ENCODE data around the gene LY6G6D. TPM values are rescaled to one million over a fixed set of nuclear protein-coding genes. Genes with fewer than 3 reads are reported as not detected.

Gene LY6G6D, protein sequence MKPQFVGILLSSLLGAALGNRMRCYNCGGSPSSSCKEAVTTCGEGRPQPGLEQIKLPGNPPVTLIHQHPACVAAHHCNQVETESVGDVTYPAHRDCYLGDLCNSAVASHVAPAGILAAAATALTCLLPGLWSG
- not detected for total RNA-seq

DNA sequence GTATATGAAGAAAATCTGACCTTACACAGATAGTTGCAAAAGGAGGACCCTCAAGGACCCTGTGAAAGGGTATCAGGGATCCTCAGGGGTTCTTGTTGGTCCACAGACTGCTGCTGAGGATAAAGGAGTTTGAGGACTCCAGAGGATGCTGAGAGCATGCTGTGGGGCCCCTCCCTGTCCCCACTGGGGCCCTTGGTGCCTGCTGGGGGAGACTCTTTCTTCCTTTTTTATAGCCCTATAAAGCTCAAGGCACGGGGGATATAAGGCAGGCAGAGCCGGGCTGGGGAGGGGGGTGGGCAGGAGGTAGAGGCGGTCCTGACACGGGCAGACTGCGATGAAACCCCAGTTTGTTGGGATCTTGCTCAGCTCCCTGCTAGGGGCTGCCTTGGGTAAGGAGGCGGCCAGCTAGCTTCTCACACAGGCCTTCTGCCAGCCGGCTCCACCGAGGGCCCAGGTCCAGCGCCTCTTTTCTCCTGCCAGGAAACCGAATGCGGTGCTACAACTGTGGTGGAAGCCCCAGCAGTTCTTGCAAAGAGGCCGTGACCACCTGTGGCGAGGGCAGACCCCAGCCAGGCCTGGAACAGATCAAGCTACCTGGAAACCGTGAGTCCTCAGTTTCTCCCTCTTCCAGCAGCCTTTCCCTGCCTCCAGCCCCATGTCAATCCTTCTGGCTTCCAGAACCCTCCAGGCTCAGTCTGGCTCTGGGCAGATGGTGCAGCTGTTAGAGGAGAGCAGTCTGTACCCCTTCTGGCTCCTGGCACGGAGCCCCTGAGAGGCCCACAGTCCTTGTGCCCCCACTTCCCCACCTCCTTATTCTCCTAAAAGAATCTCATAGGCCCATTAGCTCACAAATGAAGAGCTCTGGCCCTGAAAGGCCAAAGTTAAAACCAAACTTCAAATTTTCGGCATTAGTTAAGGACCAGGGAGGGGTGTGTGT is at the start of gene LY6G6D:
Gene LY6G6D (plus strand): TSS at position 327 of the 937 bp plus-strand sequence. CDS start 8 bp downstream, at position 335.
- no peak for DNase-seq
- H3K4me1 Mint-ChIP-seq, result peaks cover 14% of the 10 kb centered on the region
- no peaks in the 10 kb centered on the region for H3K36me3 Mint-ChIP-seq
- peaks cover 9% of the 10 kb centered on the region for H3K27me3 Mint-ChIP-seq
- no peak for ATAC-seq
- CTCF ChIA-PET, result interaction anchor here (0.9 to 1.4 kb wide), 5 partner anchors 8 to 107 kb away, joined by 3 to 4 read pairs (median 3); partner anchors contain the start of genes MPIG6B and MSH5
- no peak within 1 kb of the TSS for H3K4me3 Mint-ChIP-seq
- H3K27ac Mint-ChIP-seq, result no peak within 1 kb of the TSS
- no peaks in the 10 kb centered on the region for H3K9me3 Mint-ChIP-seq (ENCODE audit: low read depth)

DNA sequence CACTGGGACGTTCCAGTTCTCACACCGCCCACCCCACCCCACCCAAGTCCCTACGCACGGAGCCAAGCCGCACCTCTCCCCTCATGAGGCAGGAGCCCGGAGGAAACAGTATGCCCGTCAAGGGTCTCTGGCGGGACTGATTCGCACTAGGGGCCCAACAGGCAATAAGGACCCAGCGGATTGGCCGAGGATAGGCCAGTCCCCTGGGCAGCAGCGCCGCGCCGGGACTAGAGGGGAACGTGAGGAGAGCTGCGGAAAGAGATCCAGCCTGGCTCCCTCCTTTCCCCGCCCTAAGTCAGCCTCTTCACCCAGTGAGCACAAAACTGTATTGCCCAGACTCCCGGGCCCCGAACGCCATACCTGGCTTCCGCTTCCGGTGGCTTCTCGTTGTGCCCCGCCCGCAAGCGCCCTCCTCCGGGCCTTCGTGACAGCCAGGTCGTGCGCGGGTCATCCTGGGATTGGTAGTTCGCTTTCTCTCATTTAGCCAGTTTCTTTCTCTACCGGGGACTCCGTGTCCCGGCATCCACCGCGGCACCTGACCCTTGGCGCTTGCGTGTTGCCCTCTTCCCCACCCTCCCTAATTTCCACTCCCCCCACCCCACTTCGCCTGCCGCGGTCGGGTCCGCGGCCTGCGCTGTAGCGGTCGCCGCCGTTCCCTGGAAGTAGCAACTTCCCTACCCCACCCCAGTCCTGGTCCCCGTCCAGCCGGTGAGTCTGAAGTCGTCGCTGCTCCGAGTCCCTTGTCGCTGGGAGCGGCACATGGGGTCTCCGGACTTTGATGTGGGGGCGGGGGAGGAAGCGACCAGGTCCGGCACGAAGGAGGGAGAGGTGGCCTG is 49.4 kb upstream of the LY6G6D start, which contains the start of gene CSNK2B:
Gene CSNK2B (plus strand): TSS at position 580 of the 836 bp plus-strand sequence. CDS start 752 bp downstream, outside the sequence.
- Mint-ChIP-seq H3K36me3 (peaks cover 76% of the 10 kb centered on the region), H3K27ac (peak within 1 kb of the TSS; percentile 95), H3K27me3 (no peaks in the 10 kb centered on the region), H3K4me3 (peak within 1 kb of the TSS; percentile 90), H3K9me3 (ENCODE audit: low read depth) (no peaks in the 10 kb centered on the region), H3K4me1 (peaks cover 60% of the 10 kb centered on the region)
- DNase-seq (peak; percentile 99), ATAC-seq (peak; percentile 87)
- CTCF ChIA-PET, result interaction anchor here (0.9 to 4.1 kb wide), 7 partner anchors 12 to 232 kb away, joined by 3 to 39 read pairs (median 6); partner anchors contain the start of genes APOM, BAG6, EHMT2 and LY6G5C

DNA sequence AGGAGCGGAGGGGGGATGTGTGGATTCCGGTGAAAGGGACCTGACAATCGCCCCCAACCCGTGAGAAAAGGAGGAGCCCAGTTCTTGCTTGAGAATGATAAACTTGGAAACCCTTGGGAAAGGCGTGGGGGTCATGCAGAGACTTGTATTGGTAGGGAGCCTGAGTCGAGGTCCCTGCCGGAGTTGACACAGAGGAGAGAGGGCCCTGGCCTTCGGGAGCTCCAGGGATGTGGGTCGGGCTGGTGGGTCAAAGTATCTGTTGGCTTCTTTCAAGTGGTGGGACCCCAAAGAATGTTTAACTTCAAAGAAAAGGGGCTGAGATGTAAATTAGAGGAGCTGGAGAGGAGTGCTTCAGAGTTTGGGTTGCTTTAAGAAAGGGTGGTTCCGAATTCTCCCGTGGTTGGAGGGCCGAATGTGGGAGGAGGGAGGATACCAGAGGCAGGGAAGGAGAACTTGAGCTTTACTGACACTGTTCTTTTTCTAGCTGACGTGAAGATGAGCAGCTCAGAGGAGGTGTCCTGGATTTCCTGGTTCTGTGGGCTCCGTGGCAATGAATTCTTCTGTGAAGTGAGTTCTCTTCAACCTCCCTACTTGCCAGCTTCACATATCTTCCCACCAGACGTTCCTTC is 48.7 kb upstream of the LY6G6D start:
- peaks cover 79% of the 10 kb centered on the region for H3K36me3 Mint-ChIP-seq
- peak overlapping the region; percentile 95 for H3K27ac Mint-ChIP-seq
- no peak for DNase-seq
- H3K4me1 Mint-ChIP-seq, result peaks cover 53% of the 10 kb centered on the region
- ATAC-seq, result no peak
- peak overlapping the region; percentile 90 for H3K4me3 Mint-ChIP-seq
- H3K27me3 Mint-ChIP-seq, result no peaks in the 10 kb centered on the region
- CTCF ChIA-PET, result interaction anchor here (0.9 to 2.0 kb wide), 3 partner anchors 10 to 15 kb away, joined by 3 to 6 read pairs (median 3); partner anchors contain the start of genes BAG6 and LY6G5C
- no peaks in the 10 kb centered on the region for H3K9me3 Mint-ChIP-seq (ENCODE audit: low read depth)

DNA sequence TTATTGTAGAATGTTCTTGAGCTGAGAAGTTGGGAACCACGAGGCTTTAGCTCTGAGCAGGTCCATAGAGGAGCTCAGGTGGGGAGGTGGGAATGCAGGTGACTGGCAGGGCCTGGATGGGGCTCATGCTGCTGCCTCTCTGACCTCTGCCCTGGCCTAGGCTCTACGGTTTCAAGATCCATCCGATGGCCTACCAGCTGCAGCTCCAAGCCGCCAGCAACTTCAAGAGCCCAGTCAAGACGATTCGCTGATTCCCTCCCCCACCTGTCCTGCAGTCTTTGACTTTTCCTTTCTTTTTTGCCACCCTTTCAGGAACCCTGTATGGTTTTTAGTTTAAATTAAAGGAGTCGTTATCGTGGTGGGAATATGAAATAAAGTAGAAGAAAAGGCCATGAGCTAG is 45.5 kb upstream of the LY6G6D start, which contains the start of gene LY6G5B:
Gene LY6G5B (plus strand): TSS at position 301 of the 400 bp plus-strand sequence. CDS start 975 bp downstream, outside the sequence.
- Mint-ChIP-seq H3K4me1 (peaks cover 27% of the 10 kb centered on the region), H3K36me3 (peaks cover 61% of the 10 kb centered on the region), H3K27me3 (no peaks in the 10 kb centered on the region), H3K4me3 (no peak within 1 kb of the TSS), H3K27ac (peak within 1 kb of the TSS; percentile 12), H3K9me3 (ENCODE audit: low read depth) (no peaks in the 10 kb centered on the region)
- DNase-seq, result no peak
- CTCF ChIA-PET, result interaction anchor here (1.3 to 1.6 kb wide), 2 partner anchors 18 to 122 kb away, joined by 3 read pairs; partner anchors contain the start of gene BAG6
- no peak for ATAC-seq

DNA sequence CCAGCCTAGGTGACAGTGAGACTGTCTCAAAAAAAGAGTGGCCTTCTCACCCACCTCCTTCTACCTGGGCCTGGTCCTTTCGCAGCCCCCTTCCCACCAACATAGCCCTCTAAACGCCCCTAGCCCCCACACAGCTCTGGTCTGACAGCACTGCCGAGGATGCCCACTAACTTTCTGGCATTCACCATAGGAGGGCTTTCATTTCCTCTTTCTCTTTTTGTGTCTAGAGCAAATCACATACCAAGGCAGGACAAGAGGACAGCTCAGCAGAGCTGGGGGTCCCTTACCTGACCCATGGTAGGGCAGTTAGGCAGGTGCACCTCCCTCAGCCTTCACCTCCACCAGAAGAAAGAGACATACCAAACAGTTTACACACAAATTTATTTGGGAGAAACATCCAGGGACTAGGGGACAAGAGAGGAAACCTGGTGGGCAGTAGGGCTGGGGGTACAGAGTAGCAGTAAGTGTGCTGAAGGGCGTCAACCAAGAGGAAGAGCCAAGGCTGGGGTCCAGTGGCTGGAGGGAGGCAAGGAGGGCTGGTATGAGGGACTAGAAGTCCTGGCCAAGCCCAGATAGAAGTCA is 38.7 kb upstream of the LY6G6D start:
- no peak for ATAC-seq
- CTCF ChIA-PET, result no interaction called here
- no peak for DNase-seq
- Mint-ChIP-seq H3K27me3 (no peaks in the 10 kb centered on the region), H3K36me3 (peaks cover 11% of the 10 kb centered on the region), H3K4me1 (peaks cover 32% of the 10 kb centered on the region), H3K4me3 (no peak overlapping the region), H3K9me3 (ENCODE audit: low read depth) (no peaks in the 10 kb centered on the region), H3K27ac (peak overlapping the region; percentile 17)

DNA sequence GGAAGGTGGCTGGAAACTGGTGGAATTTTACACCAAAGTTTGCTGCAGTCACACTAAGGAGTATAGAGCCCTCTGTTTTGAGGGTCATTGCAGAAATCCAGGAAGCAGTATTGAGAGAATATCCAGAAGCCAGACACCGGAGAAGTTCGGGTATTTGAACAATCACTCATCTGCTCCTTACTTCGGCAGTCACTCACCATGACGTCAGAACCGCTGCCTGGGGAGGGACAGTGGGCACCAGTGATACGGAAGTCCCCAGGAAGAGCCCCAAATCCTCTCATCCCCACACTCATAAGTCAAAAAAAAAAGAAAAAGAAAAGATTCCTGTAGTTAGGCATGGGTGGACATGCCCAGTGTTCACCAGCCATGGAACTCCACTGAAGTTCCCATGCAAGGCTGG is 38.2 kb upstream of the LY6G6D start:
- CTCF ChIA-PET, result interaction anchor here (0.6 to 0.9 kb wide), 3 partner anchors 61 to 154 kb away, joined by 3 read pairs; no protein-coding TSS in a partner anchor
- DNase-seq, result no peak
- no peak overlapping the region for H3K4me3 Mint-ChIP-seq
- ATAC-seq, result no peak
- H3K9me3 Mint-ChIP-seq (ENCODE audit: low read depth), result no peaks in the 10 kb centered on the region
- no peak overlapping the region for H3K27ac Mint-ChIP-seq
- peaks cover 34% of the 10 kb centered on the region for H3K4me1 Mint-ChIP-seq
- no peaks in the 10 kb centered on the region for H3K27me3 Mint-ChIP-seq
- peaks cover 11% of the 10 kb centered on the region for H3K36me3 Mint-ChIP-seq

DNA sequence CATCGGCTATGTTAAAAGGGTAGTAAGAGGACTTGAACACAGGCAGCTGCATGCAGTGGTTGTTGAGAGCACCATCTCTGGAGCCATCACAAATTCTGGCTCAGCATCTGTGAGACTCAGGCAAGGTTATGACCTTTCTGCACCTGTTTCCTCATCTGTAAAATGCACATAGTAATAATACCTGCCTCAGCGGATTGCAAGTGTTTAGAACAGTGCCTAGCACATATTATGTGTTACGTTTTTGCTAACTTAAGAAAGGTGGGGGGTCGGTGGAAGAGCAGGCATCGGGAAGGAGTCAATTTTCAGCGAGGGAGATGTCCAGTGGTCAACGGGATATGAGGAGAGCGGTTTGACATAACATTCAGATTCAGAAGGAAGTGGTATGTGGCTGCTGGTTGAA is 37.2 kb upstream of the LY6G6D start:
- no peak overlapping the region for H3K4me3 Mint-ChIP-seq
- peaks cover 4% of the 10 kb centered on the region for H3K36me3 Mint-ChIP-seq
- DNase-seq, result no peak

DNA sequence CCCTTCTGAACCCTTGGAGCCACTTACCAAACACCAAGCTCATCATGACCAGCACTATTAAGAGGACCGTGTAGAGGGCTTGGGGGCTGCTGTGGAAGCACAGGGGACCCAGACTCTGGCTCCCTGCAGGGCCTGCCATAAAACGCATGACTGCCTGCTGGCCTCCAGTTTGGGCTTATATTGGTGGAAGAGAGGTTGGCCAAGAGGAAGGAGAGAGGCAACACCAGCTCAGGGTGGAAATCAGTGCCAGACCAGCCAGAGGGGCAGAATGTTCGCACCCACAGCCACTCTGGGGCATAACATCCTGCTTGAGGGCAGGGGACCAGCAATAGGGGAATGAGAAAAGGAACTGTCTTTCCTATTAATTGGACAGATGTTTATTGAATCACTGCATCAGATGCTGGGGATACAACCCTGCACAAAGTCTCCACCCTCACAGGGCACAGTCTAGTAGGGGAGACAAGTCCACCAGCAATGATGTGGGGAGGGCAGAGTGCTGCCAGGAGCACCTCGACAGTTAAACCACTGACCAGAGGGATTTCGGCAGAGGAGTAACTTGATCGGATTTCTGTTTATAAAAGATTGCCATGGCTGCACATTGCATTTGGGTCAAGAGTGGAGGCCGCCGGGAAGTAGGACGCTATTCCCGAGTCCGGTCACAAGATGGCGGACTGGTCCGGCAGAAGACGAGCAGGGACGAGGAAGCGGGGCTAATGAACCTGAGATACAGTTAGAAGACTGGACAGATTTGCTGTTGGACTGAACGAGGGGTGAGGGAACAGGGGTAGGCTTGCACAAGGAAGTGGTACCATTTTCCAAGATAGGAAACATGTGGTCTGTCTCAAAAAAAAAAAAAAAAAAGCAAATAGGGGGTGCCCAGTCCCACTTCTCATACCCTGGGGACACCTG is 34.7 kb upstream of the LY6G6D start, which contains the start of gene LY6G5C:
Gene LY6G5C (minus strand): TSS at position 842 of the 909 bp plus-strand sequence. CDS start 694 bp downstream, at position 148.
- no peaks in the 10 kb centered on the region for H3K36me3 Mint-ChIP-seq
- CTCF ChIA-PET, result interaction anchor here (0.6 to 2.3 kb wide), 27 partner anchors 9 to 278 kb away, joined by 3 to 28 read pairs (median 4); partner anchors contain the start of genes ABHD16A, HSPA1B, MSH5 and NELFE
- ATAC-seq (peak; percentile 78), DNase-seq (peak; percentile 80)
- peaks cover 34% of the 10 kb centered on the region for H3K4me1 Mint-ChIP-seq
- no peaks in the 10 kb centered on the region for H3K27me3 Mint-ChIP-seq
- no peaks in the 10 kb centered on the region for H3K9me3 Mint-ChIP-seq (ENCODE audit: low read depth)
- peak within 1 kb of the TSS; percentile 71 for H3K4me3 Mint-ChIP-seq
- H3K27ac Mint-ChIP-seq, result peak within 1 kb of the TSS; percentile 78

More for the DNA sequence above, 37.2 kb upstream of the LY6G6D start:
- H3K4me1 Mint-ChIP-seq, result peaks cover 34% of the 10 kb centered on the region
- no peaks in the 10 kb centered on the region for H3K27me3 Mint-ChIP-seq
- H3K9me3 Mint-ChIP-seq (ENCODE audit: low read depth), result no peaks in the 10 kb centered on the region
- no peak for ATAC-seq
- CTCF ChIA-PET, result interaction anchor here (0.8 to 1.3 kb wide), 4 partner anchors 60 to 186 kb away, joined by 3 to 6 read pairs (median 4); no protein-coding TSS in a partner anchor
- H3K27ac Mint-ChIP-seq, result no peak overlapping the region

DNA sequence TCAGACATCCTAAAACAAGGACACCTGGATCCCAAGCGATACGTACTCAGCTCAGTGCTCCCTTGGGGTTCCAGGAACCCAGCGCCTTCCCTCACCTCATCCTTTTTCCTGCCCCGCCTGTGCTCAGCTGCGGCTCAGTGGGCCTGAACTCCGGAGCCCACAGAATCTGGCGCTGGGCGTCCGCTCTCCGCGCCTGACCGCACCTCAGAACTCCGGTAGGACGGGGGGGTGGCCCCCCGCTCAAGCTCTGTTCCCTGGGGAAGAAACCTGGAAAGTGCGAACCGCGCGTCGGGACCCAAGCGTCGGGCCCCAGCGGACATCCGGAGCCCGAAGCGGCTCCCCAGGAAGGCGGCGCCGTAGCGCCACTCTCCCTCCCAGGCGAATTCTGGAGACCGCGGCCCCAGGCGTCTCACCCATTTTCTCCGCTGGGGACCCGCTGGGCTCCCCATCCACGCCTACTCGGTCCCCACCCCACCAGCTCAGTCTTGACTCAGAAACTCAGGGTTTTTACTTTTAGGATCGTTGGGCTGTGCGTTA is 33.9 kb upstream of the LY6G6D start:
- H3K36me3 Mint-ChIP-seq, result no peaks in the 10 kb centered on the region
- H3K9me3 Mint-ChIP-seq (ENCODE audit: low read depth), result no peaks in the 10 kb centered on the region
- peak overlapping the region; percentile 78 for H3K27ac Mint-ChIP-seq
- peak overlapping the region; percentile 71 for H3K4me3 Mint-ChIP-seq
- CTCF ChIA-PET, result interaction anchor here (0.7 to 2.3 kb wide), 25 partner anchors 10 to 277 kb away, joined by 3 to 28 read pairs (median 4); partner anchors contain the start of genes ABHD16A, HSPA1B, MSH5 and NELFE
- H3K4me1 Mint-ChIP-seq, result peaks cover 34% of the 10 kb centered on the region
- DNase-seq (peak; percentile 57), ATAC-seq (peak; percentile 70)
- H3K27me3 Mint-ChIP-seq, result no peaks in the 10 kb centered on the region

DNA sequence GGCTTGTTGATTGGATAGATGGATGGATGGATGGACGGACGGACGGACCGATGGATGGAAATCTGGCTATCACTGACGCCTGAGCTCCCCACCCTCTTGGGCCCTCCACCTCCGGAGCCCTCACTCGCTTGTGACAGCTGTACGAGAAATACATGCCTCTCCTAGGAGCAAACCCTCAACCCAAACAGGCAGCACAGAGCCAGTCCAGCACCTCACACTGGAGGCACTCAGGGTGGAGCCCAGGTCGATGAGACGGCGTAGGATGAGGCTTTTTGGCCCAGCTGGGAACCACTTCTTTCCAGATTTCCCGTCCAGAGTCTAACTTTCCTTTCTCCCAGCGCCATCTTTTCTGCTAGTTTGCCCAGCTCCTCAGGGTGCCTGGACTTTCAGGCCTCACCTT is 31.6 kb upstream of the LY6G6D start:
- ATAC-seq (no peak), DNase-seq (no peak)
- H3K36me3 Mint-ChIP-seq, result peaks cover 5% of the 10 kb centered on the region
- no peaks in the 10 kb centered on the region for H3K27me3 Mint-ChIP-seq
- H3K4me3 Mint-ChIP-seq, result no peak overlapping the region
- H3K4me1 Mint-ChIP-seq, result peaks cover 22% of the 10 kb centered on the region
- no peaks in the 10 kb centered on the region for H3K9me3 Mint-ChIP-seq (ENCODE audit: low read depth)
- H3K27ac Mint-ChIP-seq, result no peak overlapping the region
- CTCF ChIA-PET, result interaction anchor here (0.7 to 2.9 kb wide), 4 partner anchors 29 to 86 kb away, joined by 3 to 9 read pairs (median 6); no protein-coding TSS in a partner anchor
